GM21737 (cell line): Measurements from ENCODE around the gene SMAD6.

ENCODE experiments used
- ATAC-seq: cut with Tn5 transposase; IDR thresholded peaks from one replicate; pipeline ENCODE4 v1.9.1; 2021; ENCODE audit warnings: mild to moderate bottlenecking, moderate library complexity; ENCODE audit not compliant: unreplicated experiment

SMAD6 gene

DNA sequence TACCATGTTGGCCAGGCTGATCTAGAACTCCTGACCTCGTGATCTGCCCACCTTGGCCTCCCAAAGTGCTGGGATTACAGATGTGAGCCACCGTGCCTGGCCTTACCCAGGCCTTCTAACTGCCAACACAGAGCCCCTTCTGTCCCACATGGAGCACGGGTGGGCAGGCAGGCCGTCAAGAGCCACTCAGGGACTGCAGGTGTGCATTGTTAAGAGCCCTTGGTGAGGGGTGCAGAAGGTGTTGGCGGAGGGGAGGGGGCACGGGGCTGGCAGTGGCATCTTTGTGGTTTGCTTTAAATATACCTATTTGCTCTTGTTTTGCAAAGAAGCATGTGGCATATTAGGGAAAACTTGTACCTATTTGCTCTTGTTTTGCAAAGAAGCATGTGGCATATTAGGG lies 37.3 kb downstream of the SMAD6 start:
- no peak for ATAC-seq

DNA sequence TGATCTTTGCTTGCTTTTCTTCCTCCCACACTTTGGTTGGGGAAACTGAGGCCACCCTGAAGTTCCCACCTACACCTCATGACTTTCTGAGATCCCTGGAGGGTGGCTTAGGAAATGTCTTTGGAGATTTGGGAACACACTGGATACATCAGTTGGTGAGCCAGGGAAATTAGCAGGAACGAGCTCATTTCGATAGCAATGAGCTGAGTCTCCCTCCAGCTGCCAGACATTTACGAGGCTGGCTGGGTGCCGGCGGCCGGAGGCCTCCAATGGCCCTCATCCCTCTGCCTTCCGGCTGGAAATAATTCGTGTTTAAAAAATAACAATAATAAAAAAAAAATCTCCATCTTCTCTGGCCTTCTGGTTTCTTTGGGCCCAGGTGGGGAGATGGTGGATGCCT lies 38.8 kb downstream of the SMAD6 start:
- no peak for ATAC-seq

DNA sequence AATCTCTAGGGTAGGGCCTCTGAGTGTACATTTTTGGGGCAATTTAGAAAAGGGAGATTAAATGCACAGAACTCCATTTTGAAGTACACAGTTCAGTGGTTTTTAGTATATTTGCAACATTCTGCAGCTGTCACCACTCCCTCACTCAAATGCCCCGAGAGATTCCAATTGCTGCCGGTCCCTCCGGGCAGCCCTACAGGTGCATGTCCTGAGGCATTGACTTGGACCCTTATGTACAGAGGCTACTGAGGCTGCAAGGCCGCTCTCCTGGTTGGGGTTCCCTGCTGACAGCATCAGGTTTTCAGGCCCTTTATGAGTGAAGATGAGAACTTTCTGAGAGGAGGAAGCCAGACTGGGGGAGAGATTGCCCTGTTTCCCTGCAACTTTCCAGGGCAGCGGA lies 39.6 kb downstream of the SMAD6 start:
- ATAC-seq = no peak

DNA sequence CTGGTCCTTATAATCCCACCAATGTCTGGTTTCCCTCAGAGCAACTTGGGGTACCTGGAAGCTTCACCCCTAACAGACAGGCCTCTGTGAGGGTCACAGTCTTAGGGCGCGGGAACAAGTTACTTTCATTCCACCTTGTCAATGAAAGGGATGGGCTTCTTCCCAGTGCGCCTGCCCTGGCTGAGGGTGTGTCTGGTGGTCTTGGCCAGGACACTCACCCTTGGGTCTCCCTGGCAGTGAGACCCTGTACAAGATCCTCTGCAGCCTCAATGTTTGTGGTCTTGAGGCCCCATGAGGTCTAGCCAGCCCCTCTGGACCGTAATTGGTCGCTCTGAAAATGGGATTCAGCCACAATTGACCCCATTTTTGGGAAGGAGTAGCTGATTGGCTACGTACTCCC lies 40.2 kb downstream of the SMAD6 start:
- ATAC-seq = no peak

DNA sequence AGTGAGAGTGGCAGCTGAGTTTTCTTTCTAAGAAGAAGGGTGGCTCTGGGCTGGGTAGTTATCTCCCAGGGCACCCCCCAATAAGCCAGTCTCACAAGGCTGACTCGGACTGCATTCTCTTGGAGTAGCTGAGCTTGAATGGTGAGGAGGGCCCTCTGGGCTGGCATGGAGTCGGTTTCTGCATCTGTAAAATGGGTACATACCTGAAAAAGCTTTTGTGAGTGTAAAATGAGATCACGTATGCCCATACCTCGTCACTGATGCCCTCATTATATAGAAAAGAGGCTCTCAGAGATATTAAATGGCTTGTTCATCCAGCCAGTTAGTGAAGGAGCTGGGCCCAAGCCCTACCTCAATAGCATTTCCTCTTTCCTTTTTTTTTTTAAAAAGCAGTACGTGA lies 41.2 kb downstream of the SMAD6 start:
- no peak for ATAC-seq

DNA sequence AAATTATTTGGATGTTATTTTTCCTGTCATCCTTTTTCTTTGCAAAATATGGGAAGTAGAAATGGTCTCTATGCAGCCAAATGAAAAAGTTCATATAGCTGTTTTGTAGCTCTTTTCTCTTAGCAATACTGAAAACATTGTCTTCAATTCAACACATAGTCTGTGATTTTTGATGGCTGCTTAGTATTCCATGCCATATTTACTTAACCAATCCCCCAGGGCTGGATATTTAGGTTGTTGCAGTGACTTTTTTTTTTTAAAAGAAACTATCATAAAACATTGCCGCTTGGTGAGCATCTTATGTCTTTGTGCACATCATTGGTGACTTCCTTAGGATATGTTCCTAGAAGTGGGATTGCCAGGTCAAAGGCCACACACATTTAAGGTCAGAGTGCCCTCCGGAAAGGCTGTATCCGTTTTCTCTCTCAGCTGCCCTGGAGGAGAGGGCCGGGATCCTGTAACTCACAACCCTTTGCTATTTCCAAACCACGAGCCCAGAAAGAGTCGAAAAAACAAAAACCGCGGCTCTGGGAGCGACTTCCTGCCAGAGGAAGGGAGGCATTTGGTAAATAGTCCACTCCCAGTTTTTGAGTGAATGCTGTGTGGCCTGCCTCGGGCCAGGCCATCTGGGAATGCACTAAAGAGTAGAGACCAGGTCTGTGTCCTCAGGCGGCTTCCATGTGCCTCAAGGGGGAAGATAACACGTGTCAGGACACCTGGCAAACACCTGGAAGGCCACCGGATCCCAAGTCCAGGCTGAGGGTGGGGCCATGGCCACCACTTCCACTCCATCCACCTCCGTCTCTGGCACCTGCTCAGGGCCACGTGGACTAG lies 41.9 kb downstream of the SMAD6 start:
- no peak for ATAC-seq

DNA sequence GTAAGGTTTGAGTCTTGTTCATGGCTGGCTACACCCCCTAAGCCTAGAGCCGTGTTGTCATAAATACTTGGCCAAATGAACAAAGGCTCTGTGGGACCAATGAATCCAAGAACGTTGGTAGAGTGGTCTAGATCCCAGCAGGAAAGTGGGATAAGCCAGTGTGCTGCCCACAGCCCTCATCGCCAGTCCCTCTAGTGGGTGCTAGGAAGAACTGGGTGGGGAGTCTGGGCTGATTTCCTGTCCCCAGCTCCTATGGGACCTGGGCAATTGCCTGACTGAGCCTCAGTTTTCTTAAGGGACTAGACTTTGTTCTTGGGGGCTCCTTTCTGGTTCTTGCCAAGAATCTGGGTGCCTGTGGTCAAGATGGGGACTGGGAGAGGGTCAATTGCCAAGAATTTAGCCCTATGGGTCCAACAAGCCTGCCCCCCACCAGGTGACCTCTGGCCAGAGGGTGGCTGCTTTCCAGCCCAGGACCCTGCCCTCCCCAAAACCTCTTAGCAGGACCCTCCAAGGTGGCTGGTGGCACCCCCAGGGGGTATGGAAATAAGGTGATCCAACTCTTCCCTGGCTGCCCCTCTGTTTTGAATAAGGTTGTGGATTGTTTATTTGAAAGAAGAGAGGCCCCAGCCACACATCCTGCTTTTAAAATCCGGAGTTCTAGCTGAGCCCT lies 42.7 kb downstream of the SMAD6 start:
- ATAC-seq = no peak

DNA sequence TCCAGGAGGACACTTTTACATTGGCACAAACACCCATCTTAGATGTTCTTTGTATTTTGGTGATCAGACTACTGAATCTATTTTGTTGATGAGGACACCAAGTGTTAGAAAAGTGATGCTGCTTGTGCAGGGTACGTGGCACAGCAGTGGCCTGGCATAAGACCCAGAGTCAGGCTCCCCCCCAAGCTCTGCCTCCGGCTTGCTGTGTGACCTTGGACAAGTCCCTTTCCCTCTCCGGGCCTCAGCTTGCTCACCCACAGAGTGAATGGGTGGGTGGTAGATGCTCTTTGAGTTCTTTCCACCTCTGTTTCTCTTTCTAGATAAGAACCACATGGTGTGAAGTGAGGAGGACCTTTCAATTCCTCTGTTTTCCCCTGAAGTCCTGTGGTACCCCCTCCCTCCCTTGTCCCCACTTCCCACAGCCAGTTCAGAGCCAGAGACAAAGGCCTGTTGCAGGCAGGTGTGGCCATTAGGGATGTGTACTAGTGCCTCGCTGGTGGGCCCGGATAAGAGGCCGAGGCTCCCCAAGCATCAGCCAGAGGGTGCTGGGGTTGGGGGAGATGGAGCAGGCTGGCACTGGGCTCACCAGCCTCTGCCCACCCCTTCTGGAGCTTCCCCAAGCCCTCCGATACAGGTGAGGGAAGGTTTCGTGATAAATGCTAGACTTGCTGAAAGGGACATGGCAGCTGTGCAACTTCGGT lies 43.6 kb downstream of the SMAD6 start:
- ATAC-seq = no peak

DNA sequence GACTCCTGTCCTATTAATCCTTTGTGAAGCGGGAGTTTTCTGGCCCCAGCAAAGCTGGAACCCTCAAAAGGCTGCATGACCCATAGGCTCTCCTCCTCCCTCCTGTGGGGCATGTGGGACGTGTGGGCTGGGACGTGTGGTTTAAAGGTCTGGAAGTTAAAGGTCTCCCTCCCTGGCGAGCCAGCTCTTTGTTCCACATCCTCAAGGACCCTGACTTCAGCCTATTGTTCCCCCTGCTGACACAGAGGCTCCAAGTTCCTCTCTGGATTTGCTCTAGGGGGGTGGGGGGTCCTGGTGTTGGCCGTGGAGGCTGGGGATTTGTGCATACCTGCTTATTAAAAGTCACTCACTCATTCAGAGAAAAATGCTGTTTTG lies 44.2 kb downstream of the SMAD6 start:
- no peak for ATAC-seq

DNA sequence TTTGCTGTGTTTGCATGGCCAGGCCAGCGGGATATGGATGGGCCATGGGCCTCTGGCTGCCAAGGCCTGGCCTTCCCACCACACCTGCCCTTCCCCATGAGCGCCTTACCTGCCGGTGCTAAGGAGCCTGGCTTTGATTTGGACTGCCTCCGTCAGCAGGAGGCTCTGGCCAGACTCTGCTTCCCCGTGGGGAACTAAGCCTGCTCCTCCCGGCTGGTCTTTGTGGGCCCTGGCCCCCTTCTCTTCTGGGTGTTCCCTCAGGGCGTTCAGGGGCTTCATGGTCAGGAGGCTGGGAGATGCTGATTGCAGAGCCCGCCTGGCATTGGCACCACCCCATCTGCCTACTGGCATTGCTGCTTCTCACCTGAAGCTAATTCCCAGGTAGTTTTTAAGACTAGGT lies 45.2 kb downstream of the SMAD6 start:
- ATAC-seq = no peak

DNA sequence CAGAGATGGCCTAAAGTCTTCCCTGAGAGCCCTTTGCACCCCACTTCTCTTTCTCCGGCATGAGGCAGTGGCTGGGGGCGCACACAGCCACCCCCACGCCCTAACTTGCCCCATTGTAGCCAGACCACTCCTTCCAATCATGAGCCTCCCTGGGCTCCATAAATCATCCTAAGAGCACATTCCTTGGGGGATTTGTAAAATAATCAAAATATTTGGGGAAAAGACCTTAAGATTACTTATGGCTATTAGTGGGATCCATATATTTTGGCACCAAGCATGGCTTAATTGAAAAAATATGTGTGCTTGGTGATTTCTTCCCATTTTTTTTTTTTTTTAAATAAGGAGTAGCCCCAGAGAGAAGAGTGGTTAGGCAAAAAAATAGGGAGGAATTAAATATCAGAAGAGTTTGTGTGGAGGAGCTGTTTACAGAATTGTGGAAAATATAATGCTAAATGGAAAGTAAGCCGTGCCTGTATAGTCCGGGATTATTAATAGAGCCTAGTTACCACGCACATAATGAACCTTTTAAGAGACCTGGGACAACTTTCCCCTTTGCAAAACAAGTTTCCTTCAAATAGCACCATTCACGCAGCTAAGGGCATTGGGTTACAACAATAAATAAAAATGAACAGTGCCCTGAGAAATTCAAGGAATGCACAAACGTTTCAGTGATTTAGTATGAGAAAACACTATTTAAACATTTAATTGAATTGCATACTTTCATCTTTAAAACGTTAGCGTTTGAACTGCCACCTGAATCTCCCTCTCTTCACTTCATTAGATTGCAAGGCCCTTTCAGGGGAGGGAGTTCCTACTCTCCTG lies 46.1 kb downstream of the SMAD6 start:
- no peak for ATAC-seq

DNA sequence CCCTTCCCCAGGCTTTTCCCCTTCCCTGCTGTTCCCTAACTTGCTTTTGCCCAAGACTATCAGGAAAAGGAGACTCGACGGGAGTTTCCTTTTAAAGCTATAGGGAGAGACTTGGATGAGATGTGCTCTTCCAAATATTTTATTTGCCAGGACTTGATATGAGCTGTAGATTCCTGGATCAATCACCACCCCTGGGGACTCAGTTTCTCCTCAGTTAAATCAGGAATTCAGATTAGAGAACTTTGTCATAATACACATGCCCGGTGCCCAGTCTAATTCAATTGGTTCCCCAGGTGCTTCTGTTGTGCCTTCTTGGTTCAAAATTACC lies 46.6 kb downstream of the SMAD6 start:
- no peak for ATAC-seq

DNA sequence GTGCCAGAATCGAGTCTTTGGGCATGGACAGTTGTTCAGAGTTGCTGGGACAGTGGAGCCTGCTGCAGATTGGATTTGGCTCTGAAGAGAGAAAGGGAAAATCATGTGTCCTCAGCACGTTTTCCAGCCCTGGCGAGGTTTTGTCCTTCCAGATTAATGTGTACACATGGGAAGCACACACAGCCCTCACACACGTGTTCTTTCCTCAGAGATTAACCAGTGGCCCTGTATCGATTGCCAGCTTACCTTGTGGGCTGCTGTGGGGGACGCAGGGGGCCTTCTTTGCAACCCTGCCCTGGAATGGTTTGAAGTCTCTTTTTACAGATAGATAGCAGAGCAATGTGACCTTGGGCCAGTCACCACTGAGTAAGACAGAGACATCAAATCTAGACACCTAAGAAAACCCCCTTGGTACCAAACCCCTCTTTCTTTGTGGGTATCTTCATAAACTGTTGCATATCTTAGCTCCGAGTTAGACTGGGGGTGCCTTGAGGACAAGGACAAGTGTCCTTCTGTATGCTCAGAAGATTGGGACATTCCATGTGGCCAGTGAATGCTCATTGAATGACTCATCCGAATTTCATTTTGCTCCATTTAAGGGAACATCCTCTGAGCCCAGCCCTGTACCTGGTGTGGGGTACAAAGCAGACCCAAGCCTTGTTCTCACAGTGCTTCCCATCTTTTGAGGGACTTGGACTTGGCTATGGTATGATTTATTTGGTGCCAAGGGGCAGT lies 48.0 kb downstream of the SMAD6 start:
- ATAC-seq = no peak

DNA sequence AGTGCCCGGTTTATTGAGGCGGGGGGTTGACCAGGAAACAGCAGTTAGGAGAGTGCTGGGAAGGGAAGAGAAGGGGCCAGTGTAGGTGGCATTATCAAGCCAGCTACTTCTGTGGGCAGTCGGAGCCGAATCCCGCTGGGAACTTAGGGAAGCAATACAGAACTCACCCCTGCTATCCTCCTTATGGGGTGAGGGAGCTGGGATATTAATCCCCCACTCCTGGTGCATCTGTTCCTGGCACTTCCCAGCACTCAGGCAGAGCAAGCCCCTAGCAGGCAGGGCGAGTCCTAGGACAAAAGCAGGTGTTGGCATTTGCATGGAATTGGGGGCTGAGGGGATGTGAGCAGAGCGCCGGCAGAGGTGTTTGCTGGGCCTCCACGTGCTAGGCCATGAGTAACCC lies 48.6 kb downstream of the SMAD6 start:
- no peak for ATAC-seq

DNA sequence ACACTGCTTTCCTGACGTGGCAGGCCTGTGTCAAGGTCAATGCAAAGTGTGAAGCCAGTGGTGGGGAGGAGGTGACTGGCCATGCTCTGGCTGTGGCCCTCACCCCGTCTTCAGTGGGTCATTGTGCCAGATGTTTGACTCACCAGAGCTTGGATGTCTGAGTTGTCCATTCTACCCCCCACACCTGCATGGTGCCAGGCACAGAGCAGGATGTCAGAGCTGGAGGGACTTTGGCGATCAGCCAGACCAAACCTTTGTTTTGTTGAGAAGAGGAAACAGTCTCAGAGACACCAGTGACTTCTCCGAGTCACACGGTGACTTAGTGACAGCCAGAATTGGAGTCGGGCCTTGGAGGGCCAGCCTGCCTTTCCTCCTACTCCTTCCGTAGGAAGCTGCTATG lies 49.5 kb downstream of the SMAD6 start:
- no peak for ATAC-seq

DNA sequence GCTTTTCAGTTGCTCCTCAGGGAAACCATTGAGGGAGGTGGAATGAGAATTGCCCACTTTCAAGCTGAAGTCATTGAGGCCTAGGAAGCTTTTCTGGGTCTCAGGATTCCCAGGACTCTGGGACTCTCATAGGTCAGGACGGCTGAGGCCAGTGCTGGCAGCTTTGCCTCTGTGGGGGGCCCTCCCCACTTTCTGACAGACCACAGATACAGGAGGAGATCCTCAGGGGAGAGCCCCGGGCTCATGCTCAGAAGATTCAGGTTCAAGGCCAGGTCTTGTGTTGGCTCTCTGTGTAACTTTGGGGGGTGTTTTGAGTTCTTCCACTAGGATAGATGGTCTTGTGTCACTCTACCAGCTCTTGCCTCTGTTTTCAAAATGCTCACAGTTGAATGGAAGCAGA lies 50.0 kb downstream of the SMAD6 start:
- no peak for ATAC-seq

DNA sequence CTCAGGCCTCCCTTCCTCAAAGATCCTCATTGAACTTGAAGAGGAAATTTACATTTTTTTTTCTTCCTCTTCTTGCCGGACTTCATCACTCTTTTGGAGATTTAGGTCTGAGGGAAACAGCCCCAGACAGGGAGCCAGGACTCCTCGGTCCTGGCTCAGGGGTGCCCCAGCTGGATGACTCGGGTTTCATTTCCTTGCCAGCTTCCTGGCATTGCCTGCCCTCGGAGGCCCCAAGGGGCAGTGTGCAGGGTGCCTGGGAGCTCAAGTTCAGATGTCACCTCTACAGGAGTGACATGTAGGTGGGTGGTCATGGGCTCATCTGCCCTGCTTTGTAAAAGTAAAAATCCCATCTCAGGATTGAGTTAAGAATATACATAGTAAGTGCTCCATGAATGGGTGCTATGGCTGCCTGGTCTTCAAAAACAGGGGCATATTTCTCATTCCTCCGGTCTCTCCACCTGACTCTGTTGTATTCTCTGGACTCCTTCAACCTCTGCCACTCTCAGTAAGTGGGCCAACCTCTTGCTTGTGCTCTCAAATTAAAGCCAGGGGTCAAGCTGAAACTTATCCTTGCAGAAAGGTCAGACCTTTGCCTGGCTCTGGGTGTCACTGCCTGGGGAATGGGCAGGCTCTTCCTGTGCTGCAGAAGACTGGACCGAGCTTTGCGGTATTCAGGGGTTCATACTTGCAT lies 51.8 kb downstream of the SMAD6 start:
- no peak for ATAC-seq

DNA sequence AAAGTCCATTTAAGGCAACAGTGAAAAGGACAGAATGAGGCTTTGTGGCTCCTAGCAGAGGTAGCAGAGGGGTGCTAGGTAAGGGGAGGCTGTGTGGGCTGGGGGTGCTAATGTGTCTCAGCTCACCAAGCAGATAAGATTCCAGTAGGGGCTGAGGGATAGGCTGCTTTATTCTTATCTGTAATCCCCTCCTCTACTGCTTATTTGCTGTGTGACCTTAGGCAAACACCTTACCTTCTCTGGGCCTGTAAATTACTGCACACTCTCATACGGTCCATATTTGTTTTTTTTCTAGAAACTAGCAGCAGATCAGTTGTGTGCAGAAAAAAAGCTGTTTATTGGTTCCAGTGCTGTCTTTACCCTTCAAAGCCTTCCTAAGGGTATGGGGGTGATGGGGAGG lies 52.8 kb downstream of the SMAD6 start:
- no peak for ATAC-seq

DNA sequence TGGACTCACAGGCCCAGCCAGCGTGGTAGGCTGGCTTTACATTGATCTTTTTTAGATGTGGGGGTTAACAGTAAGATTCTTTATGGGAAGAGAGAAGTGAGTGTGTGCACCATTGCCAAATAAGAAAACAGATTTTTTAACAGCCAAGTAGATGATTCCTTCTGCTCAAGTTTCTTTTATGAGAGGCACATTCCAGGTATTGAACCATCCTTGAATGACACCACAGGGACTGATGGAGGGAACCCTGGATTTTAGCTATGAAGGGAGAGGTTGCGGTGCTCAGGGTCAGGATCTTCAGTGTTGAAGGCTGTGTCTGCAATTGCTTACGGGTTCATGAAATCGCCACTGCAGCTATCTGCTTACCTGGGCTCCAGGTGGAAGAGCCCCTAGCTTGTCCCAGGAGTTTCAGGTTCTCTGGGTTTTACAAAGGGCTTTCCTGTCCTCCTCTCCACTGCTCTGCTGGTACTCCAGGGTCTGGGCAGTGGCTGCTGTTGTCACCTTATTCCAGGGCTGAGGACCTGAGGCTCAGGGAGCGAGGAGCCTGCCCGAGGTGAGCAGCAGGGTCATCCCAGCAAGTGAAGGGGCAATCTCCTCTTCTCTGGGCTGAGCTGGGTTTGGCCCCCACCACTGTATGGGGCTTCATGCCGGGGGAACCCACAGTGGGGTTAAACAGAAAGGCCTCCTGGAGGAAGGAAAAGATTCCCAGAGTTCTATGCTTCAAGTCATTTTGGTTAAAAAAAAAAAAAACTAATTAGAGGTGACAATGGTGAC lies 53.4 kb downstream of the SMAD6 start:
- no peak for ATAC-seq
